ENCODE results near the gene CCDC150.

CCDC150 gene

DNA sequence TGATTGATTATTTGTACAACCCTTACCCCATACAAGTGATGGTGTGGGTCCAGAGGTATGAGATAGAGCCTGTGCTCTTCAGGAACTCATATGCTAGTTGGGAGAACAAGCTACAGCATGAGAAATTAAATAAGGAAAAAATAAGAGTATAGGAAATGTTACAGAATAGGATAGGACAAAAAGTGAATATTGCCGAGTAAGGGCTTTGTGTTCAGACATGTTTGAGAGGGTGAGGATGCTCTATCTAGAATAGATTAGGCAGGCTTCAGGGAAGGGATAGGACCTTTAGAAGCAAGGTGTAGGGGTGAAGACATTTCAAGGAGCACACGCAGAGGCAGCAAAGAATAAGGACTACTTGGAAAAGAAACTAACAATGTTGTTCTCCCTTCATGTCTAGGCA lies 17.8 kb downstream of the CCDC150 start:
- no peak for TF ChIP-seq FOXP2 (optimal IDR thresholded peaks at IDR 0.05; ENCODE audit: borderline replicate concordance, extremely low read depth, extremely low read length, insufficient read depth)
- TF ChIP-seq SIN3A (IDR thresholded peaks at IDR 0.05; ENCODE audit: borderline replicate concordance, insufficient read depth, low read length): no peak
- TF ChIP-seq, protein P1, sequence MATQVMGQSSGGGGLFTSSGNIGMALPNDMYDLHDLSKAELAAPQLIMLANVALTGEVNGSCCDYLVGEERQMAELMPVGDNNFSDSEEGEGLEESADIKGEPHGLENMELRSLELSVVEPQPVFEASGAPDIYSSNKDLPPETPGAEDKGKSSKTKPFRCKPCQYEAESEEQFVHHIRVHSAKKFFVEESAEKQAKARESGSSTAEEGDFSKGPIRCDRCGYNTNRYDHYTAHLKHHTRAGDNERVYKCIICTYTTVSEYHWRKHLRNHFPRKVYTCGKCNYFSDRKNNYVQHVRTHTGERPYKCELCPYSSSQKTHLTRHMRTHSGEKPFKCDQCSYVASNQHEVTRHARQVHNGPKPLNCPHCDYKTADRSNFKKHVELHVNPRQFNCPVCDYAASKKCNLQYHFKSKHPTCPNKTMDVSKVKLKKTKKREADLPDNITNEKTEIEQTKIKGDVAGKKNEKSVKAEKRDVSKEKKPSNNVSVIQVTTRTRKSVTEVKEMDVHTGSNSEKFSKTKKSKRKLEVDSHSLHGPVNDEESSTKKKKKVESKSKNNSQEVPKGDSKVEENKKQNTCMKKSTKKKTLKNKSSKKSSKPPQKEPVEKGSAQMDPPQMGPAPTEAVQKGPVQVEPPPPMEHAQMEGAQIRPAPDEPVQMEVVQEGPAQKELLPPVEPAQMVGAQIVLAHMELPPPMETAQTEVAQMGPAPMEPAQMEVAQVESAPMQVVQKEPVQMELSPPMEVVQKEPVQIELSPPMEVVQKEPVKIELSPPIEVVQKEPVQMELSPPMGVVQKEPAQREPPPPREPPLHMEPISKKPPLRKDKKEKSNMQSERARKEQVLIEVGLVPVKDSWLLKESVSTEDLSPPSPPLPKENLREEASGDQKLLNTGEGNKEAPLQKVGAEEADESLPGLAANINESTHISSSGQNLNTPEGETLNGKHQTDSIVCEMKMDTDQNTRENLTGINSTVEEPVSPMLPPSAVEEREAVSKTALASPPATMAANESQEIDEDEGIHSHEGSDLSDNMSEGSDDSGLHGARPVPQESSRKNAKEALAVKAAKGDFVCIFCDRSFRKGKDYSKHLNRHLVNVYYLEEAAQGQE (IDR thresholded peaks at IDR 0.05; ENCODE audit: insufficient read depth in 1 of 2, low read depth in 2 of 2, low read length in 2 of 2): no peak
- TF ChIP-seq POLR2AphosphoS5 (IDR thresholded peaks at IDR 0.05; ENCODE audit: low read depth, low read length): no peak
- TF ChIP-seq TAF1 (IDR thresholded peaks at IDR 0.05; ENCODE audit: borderline replicate concordance, insufficient read depth, low read length): no peak

DNA sequence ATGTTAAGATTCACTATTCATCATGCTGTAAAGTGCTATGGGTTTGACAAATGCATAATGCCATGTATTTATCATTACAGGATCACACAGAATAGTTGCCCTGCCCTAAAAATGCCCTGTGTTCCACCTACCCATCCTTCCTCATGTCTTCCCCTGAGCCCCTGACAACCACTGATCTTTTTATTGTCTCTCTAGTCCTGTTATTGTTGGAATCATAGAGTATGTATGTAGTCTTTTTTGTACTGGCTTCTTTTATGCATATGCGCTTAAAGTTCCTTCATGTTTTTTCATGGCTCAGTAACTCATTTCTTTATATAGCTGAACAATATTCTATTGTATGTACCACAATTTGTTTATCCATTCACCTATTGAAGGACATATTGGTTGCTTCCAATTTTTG lies 20.3 kb downstream of the CCDC150 start:
- TF ChIP-seq, protein P1 (IDR thresholded peaks at IDR 0.05; ENCODE audit: insufficient read depth in 1 of 2, low read depth in 2 of 2, low read length in 2 of 2): no peak
- TF ChIP-seq SIN3A (IDR thresholded peaks at IDR 0.05; ENCODE audit: borderline replicate concordance, insufficient read depth, low read length): no peak
- TF ChIP-seq TAF1 (IDR thresholded peaks at IDR 0.05; ENCODE audit: borderline replicate concordance, insufficient read depth, low read length): no peak
- TF ChIP-seq FOXP2 (optimal IDR thresholded peaks at IDR 0.05; ENCODE audit: borderline replicate concordance, extremely low read depth, extremely low read length, insufficient read depth): no peak
- TF ChIP-seq POLR2AphosphoS5 (IDR thresholded peaks at IDR 0.05; ENCODE audit: low read depth, low read length): no peak

DNA sequence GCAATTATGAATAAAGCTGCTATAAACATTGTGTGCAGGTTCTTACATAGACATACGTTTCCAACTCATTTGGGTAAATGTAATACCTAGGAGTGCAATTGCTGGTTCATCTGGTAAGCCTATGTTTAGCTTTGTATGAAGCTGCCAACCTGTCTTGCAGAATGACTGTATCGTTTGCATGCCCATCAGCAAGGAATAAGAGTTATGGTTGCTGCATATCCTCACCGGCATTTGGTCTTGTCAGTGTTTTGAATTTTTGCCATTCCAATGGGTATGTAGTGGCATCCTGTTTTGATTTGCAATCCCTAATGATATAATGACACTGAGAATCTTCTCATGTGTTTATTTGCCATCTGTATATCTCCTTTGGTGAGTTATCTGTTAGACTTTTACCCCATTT lies 20.7 kb downstream of the CCDC150 start:
- no peak for TF ChIP-seq TAF1 (IDR thresholded peaks at IDR 0.05; ENCODE audit: borderline replicate concordance, insufficient read depth, low read length)
- no peak for TF ChIP-seq FOXP2 (optimal IDR thresholded peaks at IDR 0.05; ENCODE audit: borderline replicate concordance, extremely low read depth, extremely low read length, insufficient read depth)

DNA sequence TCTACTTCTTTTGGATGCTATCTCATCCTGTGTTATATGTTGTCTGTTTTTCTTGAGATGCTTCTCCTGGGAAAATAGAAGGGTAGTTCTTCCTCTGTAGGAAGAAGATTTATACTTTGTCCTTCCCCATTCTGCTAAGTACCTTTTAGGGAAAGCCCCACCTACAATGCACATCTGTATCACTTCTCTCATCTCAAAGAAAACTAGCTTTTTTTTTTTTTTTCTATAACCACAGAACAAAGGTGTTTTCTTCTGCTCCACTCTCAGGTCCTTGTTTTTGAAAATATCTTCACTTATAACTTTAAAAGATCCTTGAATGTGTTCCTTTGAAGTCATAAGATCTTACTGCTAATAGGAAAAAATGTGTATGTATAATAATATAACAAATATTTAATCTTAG lies 30.8 kb downstream of the CCDC150 start:
- TF ChIP-seq SIN3A (IDR thresholded peaks at IDR 0.05; ENCODE audit: borderline replicate concordance, insufficient read depth, low read length) (no peak), TAF1 (IDR thresholded peaks at IDR 0.05; ENCODE audit: borderline replicate concordance, insufficient read depth, low read length) (no peak), POLR2AphosphoS5 (IDR thresholded peaks at IDR 0.05; ENCODE audit: low read depth, low read length) (no peak), FOXP2 (optimal IDR thresholded peaks at IDR 0.05; ENCODE audit: borderline replicate concordance, extremely low read depth, extremely low read length, insufficient read depth) (no peak)
- TF ChIP-seq, protein P1 (IDR thresholded peaks at IDR 0.05; ENCODE audit: insufficient read depth in 1 of 2, low read depth in 2 of 2, low read length in 2 of 2): no peak

DNA sequence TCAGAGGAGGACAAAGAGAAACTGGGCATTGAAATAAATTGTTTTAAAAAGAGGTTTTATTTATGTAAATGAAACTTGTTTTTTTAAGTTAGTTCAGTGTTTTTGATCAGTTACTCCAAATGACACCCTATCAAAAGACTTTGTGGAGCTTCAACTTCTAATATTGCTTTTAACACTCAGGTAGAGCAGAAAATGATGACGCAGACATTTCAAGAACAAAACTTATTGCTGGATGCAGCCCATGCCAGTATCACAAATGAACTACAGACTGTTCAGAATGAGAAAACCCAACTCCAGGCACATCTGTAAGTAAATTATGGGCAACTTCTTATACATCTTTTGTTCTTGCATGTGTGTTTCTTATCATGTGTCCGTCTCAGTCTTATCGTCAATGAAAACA lies 36.4 kb downstream of the CCDC150 start:
- no peak for TF ChIP-seq POLR2AphosphoS5 (IDR thresholded peaks at IDR 0.05; ENCODE audit: low read depth, low read length)
- TF ChIP-seq, protein P1 (IDR thresholded peaks at IDR 0.05; ENCODE audit: insufficient read depth in 1 of 2, low read depth in 2 of 2, low read length in 2 of 2): no peak

Data from PFSK-1 (cell line).